Measurements from ENCODE around the gene MAEA.

DNA sequence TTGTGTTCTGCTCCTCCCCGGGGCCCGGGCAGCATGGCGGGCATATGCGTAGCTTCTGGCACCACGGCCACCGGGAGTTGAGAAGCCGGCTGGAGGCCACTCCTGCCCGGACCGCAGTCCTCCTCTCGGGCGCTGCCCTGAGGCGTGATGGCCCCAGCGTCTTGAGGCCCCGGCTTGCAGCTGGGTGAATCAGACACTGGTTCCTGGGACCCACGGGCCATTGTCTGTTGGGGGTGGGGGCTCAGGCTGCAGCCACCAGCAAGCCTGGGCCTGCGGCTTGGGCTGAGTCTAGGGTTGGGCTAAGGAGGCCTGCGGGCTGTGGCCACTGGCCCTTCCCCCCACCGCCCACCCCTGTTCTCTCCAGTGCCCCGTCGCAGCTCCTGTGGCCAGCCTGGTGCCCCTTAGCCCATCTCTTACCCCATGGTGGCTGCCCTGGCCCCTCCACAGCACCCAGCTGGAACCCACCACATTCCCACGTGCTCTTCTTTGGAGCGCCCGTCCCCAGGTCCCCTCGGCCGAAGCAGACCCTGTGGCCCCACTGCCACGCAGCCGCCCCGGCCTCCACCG is 50.6 kb downstream of the MAEA start:
- TF ChIP-seq, protein P1, sequence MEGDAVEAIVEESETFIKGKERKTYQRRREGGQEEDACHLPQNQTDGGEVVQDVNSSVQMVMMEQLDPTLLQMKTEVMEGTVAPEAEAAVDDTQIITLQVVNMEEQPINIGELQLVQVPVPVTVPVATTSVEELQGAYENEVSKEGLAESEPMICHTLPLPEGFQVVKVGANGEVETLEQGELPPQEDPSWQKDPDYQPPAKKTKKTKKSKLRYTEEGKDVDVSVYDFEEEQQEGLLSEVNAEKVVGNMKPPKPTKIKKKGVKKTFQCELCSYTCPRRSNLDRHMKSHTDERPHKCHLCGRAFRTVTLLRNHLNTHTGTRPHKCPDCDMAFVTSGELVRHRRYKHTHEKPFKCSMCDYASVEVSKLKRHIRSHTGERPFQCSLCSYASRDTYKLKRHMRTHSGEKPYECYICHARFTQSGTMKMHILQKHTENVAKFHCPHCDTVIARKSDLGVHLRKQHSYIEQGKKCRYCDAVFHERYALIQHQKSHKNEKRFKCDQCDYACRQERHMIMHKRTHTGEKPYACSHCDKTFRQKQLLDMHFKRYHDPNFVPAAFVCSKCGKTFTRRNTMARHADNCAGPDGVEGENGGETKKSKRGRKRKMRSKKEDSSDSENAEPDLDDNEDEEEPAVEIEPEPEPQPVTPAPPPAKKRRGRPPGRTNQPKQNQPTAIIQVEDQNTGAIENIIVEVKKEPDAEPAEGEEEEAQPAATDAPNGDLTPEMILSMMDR (IDR thresholded peaks at IDR 0.05; ENCODE audit: borderline replicate concordance, extremely low read depth, low read length, poor library complexity, severe bottlenecking) = no peak
- no peak for TF ChIP-seq EZH2 (IDR thresholded peaks at IDR 0.05; ENCODE audit: borderline replicate concordance, low read depth, low read length, severe bottlenecking)
